Heart left ventricle (tissue), 16 donors: ENCODE results near the gene BIVM. TPM values are rescaled to one million over a fixed set of nuclear protein-coding genes. Genes with fewer than 3 reads are reported as not detected.
A peak's percentile ranks its signal among the peaks of the same experiment; 100 is the strongest.

Experiments used
- ATAC-seq, 4 donors: fragments of 200-7000 bp; cut with Tn5 transposase; one replicate each; pipeline ENCODE4 v1.9.1; 2020 to 2022; ENCODE audit warnings: moderate library complexity in 4 of 4, mild to moderate bottlenecking in 3 of 4, moderate number of reproducible peaks in 1 of 4
- DNase-seq, 5 donors: peaks; one replicate each; pipeline ENCODE4 v3.0.0-alpha.2; 2020
- H3K27ac ChIP-seq, 12 donors: fragments of 200-600 bp; sonication (generic) in 4 of 12; one replicate each; pipeline versions ENCODE4 v1.5.0 to v1.8.0; 2016 to 2022; ENCODE audit warnings: mild to moderate bottlenecking in 2 of 12
- H3K27me3 ChIP-seq, 9 donors: fragments of 200-600 bp; sonication (generic) in 2 of 9; one replicate each; pipeline versions ENCODE4 v1.5.1 to v1.8.0; 2016 to 2022; ENCODE audit warnings: mild to moderate bottlenecking in 3 of 9
- H3K36me3 ChIP-seq, 9 donors: fragments of 200-600 bp; sonication (generic) in 2 of 9; one replicate each; pipeline versions ENCODE4 v1.5.0 to v1.8.0; 2018 to 2022; ENCODE audit warnings: mild to moderate bottlenecking in 2 of 9
- H3K4me1 ChIP-seq, 12 donors: fragments of 200-600 bp; sonication (generic) in 4 of 12; one replicate each; pipeline versions ENCODE4 v1.5.0 to v1.8.0; 2016 to 2022; ENCODE audit warnings: mild to moderate bottlenecking in 3 of 12
- H3K4me3 ChIP-seq, 12 donors: fragments of 200-600 bp; sonication (generic) in 4 of 12; one replicate each; pipeline versions ENCODE4 v1.5.0 to v1.8.0; 2017 to 2022; ENCODE audit warnings: mild to moderate bottlenecking in 9 of 12, moderate library complexity in 4 of 12
- H3K9me3 ChIP-seq, 12 donors: fragments of 200-600 bp; sonication (generic) in 4 of 12; one replicate each; pipeline versions ENCODE4 v1.5.0 to v1.8.0; 2016 to 2022; ENCODE audit warnings: mild to moderate bottlenecking in 1 of 12
- CTCF ChIP-seq, 12 donors: fragments of 200-600 bp; sonication (generic) in 4 of 12; IDR thresholded peaks; one replicate each; pipeline versions ENCODE4 v1.5.0 to v1.8.0; 2018 to 2022; ENCODE audit warnings: antibody characterized with exemption in 12 of 12, mild to moderate bottlenecking in 5 of 12
- POLR2A ChIP-seq, 2 donors: fragments of 450-650 bp; IDR thresholded peaks; one replicate each; pipeline ENCODE4 v1.6.1; 2017; ENCODE audit warnings: antibody characterized with exemption in 2 of 2, mild to moderate bottlenecking in 2 of 2, moderate library complexity in 2 of 2
- WGBS, 4 donors: extraction: QIAGEN DNeasy Blood & Tissue Kit in 2 of 4; methylation state at CpG; one replicate each; pipeline versions ENCODE4 v1.1.5 to v1.1.7; 2013 to 2018; 5-methylcytosine and 5-hydroxymethylcytosine counted together
- intact Hi-C, 10 donors: fragments of 100-400 bp; cut with DNase I; formaldehyde crosslinking; loops; one replicate each; pipeline versions ENCODE4 v1.11.1 to v1.14.2; 2022
- polyA plus RNA-seq, 2 donors: library from polyadenylated mRNA; stranded (reverse); fragments of 200-250 nt; gene quantifications; one replicate each; pipeline ENCODE4 v1.2.3, GENCODE V29; 2013
- total RNA-seq, 9 donors: library from RNA; depleted of rRNA in 2 of 9; stranded (reverse); fragments of >200 nt in 2 of 9; fragmentation: NEBNext Ultra II Directional in 3 of 9; extraction: Animal tissue kit (Norgen Biotek cat#: 25700) in 3 of 9; gene quantifications; one replicate each; pipeline versions ENCODE4 v1.1.0 to v1.2.4, GENCODE V29; 2016 to 2023
- donor health status: ischemic (EF 13 %, LVEDD 7.1; RV severe dilation, severe dysfunction).
- donor health status: healthy with polysubstance abuse.
- donor health status: DM: no; HTN: yes; CAD: no.
- donor health status: DM: no; HTN: no; CAD: no.
- donor health status: ischemic (EF 25% LVEDD 6.9; RV normal size, moderate dysfunction).
- donor health status: ischemic (EF 25% LVEDD 5.7; RV mildly dilated, moderate dysfunction).
- donor health status: healthy.
- donor health status: DM: yes; HTN: yes; CAD: no.
- donor health status: ischemic (EF 35%, LVEDD 5.7; RV mildly dilated, moderate dysfunction).
- donor health status: nonischemic (EF 11% LVEDD 7.7; RV severe dilation, severe dysfunction).
- donor health status: DM: yes; HTN: yes; CAD: no.
- donor health status: PGD.
- donor health status: ischemic (EF 29% LVEDD 5.4; RV normal size, mild dysfunction).
- donor health status: nonischemic (EF 23%, LVEDD 6.1; RV moderate dilation, normal function).

Gene BIVM
- total and polyA plus RNA-seq, 11 donors, result 10.3 to 35.7 (median 24.5) TPM

- no peak for ATAC-seq
- Histone ChIP-seq H3K27ac (no peak overlapping the region), H3K4me1 (peaks cover 0 to 35% (median 19%) of the 10 kb centered on the region in 12 donors), H3K4me3 (no peak overlapping the region), H3K36me3 (peaks cover 0 to 27% (median 23%) of the 10 kb centered on the region in 9 donors), H3K27me3 (no peaks in the 10 kb centered on the region), H3K9me3 (no peaks in the 10 kb centered on the region)
- 84 to 88% (median 85%) methylated on average over 6 of the region's 6 CpGs for WGBS, 4 donors
- intact Hi-C loops, result loop anchor here in 7 of 10 donors (2.0 to 10.0 kb wide), 6 partner anchors 47 to 267 kb away; partner anchors contain the start of gene TPP2 (in 1 of the 7)
- no peak for DNase-seq
- TF ChIP-seq CTCF (IDR thresholded peaks at IDR 0.05) (no peak), POLR2A (IDR thresholded peaks at IDR 0.05) (no peak)
Observed at GRCh38 chr13:102848956-102849355, 50.0 kb downstream of the BIVM start.

GRCh38 chr13:102852556-102852955 is 53.6 kb downstream of the BIVM start:
- Histone ChIP-seq H3K4me3 (no peak overlapping the region), H3K27ac (no peak overlapping the region), H3K36me3 (peaks cover 0 to 63% (median 59%) of the 10 kb centered on the region in 9 donors), H3K4me1 (peaks cover 0 to 33% (median 19%) of the 10 kb centered on the region in 12 donors), H3K9me3 (no peaks in the 10 kb centered on the region), H3K27me3 (no peaks in the 10 kb centered on the region)
- DNase-seq (no peak), ATAC-seq (no peak)
- 82 to 90% (median 87%) methylated on average over 3 of the region's 3 CpGs for WGBS, 4 donors
- intact Hi-C loops, result no loop called here
- TF ChIP-seq CTCF (IDR thresholded peaks at IDR 0.05) (no peak), POLR2A (IDR thresholded peaks at IDR 0.05) (no peak)

GRCh38 chr13:102854675-102855074 is 55.8 kb downstream of the BIVM start:
- WGBS, 4 donors, result 51 to 67% (median 57%) methylated on average over 7 of the region's 7 CpGs
- Histone ChIP-seq H3K9me3 (no peaks in the 10 kb centered on the region), H3K4me1 (peaks cover 0 to 22% (median 6%) of the 10 kb centered on the region in 12 donors), H3K27ac (no peak overlapping the region), H3K4me3 (no peak overlapping the region), H3K27me3 (no peaks in the 10 kb centered on the region), H3K36me3 (peaks cover 0 to 80% (median 74%) of the 10 kb centered on the region in 9 donors)
- TF ChIP-seq POLR2A (IDR thresholded peaks at IDR 0.05) (no peak), CTCF (IDR thresholded peaks at IDR 0.05) (no peak)
- DNase-seq (no peak), ATAC-seq (peak in 1 of 4 donors; percentile 21)
- intact Hi-C loops, result no loop called here

GRCh38 chr13:102856557-102856956 is 57.6 kb downstream of the BIVM start:
- H3K4me3 ChIP-seq, result no peak overlapping the region
- TF ChIP-seq CTCF (IDR thresholded peaks at IDR 0.05) (no peak), POLR2A (IDR thresholded peaks at IDR 0.05) (no peak)
- H3K27ac ChIP-seq, result no peak overlapping the region
- ATAC-seq, result peak; percentile 88 to 92 (median 90)
- peak; percentile 64 to 79 (median 72) for DNase-seq
- intact Hi-C loops, result no loop called here
- 19 to 53% (median 39%) methylated on average over 6 of the region's 6 CpGs for WGBS, 4 donors
- no peaks in the 10 kb centered on the region for H3K9me3 ChIP-seq
- no peaks in the 10 kb centered on the region for H3K27me3 ChIP-seq
- H3K4me1 ChIP-seq, result peaks cover 0 to 22% (median 6%) of the 10 kb centered on the region in 12 donors
- peaks cover 4 to 99% (median 92%) of the 10 kb centered on the region in 9 donors for H3K36me3 ChIP-seq
